Stimulated activated naive CD4-positive, alpha-beta T cell treated with Interleukin-2 at 50 U/mL for 16 hours (primary cell): ENCODE results near the gene ORM2.
A peak's percentile ranks its signal among the peaks of the same experiment; 100 is the strongest.
"Not testable (repeated sequence)": the region's sequence is repeated elsewhere in the genome, so short reads cannot be mapped to it uniquely, and the experiment has no call there.

Experiments used
- DNase-seq: peaks from one replicate; lab custom pipeline; 2025; lab: John Stamatoyannopoulos, UW

Gene ORM2

DNA sequence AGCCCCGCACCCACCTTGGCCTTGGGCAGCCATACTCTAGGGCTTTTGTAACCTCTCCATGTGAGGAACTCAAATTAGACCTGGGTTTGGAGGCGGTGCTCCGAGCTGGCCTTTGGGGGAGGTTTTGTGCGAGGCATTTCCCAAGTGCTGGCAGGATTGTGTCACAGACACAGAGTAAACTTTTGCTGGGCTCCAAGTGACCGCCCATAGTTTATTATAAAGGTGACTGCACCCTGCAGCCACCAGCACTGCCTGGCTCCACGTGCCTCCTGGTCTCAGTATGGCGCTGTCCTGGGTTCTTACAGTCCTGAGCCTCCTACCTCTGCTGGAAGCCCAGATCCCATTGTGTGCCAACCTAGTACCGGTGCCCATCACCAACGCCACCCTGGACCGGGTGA is at the start of gene ORM2:
Gene ORM2, plus strand, starts transcription at position 245 of the 398 bp plus-strand sequence. Its CDS starts 36 bp downstream, at position 281.
- DNase-seq = not testable (repeated sequence)

DNA sequence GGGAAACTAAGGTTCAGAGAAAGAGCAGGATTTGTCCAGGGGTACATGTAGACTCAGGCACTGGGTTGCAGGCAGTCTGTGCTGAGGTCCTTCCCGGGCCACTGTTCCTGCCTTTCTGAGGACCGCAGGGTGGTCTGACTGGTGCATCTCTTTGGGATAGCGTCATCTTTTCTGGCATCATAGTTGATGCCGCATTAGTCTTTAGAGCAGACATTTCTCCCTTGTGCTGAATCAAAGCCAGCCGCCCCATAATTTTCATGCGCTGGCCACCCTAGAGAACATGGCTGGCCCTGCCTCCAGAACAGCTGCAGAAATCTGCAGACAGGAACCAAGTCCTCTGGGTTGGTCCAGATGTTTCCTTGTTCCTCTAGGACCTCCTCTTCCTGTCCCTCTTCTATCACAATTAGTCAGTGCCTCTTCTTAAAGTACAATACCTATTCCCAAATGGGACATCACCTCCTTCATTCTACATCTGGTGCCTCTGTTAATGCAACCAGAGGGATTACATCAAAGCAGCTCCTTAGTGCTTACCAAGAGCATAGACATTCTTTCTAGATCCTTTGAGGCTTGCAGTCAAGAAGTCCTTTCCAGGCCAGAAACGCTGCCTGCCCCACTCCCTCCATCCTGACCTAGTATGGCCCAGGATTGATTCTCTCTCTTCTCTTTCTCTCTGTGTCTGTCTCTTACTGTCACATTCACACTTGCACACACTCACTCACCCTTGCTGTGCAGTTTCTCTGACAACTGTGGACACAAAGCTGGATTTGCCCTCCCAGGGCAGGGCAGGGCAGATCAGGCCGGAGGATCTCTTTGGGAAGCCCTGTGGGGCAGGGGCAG is 48.8 kb upstream of the ORM2 start:
- no peak for DNase-seq

DNA sequence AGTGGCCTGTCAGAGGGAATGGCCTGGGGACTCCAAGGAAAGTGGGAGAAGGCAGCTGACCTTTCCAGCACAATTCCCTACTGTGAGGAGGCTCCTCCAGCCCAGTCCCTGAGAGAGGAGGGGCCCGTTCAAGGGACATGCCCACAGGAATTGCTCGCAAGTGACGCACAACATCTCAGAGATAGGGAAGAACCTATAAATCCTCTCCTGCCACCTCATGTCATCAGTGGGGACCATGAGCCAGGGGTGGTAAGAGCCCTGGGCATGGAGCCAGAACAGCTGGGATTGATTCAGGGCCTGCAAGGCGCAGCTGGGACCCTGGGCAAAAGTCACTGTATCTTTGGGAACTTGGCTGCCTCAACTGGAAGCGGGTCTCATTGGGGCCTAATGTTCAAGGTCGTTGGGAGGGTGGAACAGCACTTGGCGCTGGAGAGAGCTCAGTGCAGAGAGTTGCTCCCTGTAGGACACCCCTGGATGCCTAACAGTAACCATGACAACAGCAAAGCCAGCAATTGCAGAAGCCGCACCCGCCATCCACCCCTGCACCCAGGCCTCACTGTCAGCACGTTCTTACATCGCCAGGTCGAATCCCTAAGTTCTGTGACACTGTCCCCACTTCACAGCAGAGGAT is 48.1 kb upstream of the ORM2 start:
- no peak for DNase-seq

DNA sequence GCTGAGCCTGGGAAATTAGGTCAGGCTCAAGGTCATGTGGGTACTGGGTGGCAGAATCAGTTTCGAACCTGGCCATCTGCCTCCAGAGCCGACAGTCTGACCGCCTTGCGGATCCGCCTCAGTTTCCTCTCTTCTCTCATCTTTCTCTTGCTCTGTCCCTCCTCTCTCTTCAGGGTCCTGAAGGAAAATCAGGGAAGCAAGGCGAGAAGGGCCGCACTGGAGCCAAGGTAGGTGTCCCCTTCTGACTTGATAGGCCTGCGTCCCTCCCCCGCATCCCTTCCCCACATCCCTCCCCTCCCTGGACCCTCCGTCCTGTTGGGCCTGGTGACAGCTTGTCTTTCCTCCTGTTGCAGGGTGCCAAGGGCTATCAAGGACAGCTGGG is 47.6 kb upstream of the ORM2 start:
- no peak for DNase-seq

DNA sequence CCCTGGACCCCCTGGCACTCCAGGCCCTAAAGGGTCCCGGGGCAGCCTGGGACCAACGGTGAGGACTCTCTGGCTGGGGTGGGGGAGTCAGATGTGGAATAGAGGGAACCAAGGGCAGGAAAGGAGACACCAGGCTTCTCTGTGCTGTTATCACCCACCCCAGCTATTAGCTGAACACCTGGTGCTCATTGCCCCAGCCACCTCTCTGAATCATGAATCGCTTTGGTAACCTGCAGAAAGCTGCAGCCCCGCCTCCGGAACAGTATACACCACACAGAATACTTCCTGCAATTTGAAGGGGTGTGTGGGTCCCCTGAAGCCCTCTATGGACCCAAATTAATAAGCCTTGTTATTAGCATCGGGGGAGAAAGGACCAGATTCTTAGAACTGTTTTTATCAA is 47.2 kb upstream of the ORM2 start:
- no peak for DNase-seq

DNA sequence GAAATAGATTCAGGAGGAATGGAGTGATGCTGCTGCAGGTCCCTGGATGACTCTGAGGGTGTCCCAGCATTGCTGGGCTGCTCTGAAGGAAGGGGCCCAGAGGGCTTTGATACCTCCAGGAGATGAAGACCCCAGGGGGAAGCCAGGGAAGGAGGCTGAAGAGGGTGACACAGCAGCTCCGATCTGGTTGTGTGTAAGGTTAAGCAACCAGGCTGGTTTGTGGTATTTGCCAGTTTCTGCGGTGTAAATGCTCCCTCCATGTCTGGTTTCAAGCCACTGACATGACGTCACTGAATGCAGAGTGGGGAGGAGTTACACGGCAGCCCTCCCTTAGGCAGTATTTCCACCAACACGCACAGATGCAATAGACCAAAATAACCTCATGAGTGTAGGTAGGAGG is 46.7 kb upstream of the ORM2 start:
- no peak for DNase-seq

DNA sequence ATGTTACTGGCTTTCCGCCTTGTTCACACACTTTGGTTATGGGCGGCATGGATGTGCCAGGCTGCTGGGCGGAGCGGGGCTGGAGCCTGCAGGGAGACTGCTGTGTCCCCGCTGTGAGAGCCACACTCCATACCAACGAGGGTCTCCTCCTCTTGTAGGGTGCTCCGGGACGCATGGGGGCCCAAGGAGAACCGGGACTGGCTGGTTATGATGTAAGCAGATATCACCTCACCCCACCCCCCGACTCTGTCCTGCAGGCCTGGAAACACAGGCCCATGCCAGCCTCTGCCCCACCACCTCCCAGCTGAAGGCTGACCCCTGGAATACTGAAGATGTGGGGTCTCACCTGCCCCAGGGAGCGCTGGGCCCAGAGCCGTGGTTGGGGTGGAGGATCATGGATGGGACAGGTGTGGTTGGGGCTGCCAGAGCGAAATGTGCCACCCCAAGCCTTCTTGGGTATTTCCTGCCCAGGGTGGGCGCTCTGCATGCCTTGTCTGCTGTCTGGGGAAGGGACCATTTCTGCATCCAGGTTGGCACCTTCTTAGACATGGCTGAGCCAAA is 46.0 kb upstream of the ORM2 start:
- DNase-seq = no peak

DNA sequence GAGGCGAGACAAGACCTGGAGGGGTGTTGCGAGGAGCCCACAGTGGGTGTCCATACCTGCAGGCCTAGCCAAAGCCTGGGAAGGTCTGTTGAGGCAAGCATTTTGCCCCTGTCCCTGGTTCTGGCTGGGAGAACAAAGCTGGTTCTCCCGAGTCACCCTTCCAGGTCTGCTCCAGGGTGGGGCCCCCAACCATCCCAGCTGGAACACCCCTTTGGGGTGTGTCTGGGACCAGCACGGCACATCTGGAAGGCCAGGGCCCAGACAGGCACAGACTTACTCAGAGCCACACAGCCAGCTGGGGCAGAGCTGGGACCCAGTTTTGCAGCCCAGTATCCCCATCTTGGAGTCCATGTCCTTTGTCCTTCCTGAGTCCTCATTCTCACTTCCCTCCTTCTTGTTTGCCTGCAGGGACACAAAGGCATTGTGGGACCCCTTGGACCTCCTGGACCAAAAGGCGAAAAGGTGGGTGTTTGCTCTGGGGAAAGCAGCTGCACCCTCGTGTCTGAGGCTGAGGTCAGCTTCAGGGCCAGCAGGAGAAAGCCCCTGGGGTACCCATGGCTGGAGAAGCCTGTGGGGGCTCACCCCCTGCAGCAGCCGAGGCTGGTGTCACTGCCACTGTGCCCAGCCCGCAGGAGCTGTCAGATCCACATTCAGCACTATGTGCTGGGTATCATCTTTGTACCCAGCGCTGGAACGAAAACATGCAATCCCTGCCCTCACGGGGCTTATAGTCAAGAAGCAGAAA is 45.2 kb upstream of the ORM2 start:
- no peak for DNase-seq

DNA sequence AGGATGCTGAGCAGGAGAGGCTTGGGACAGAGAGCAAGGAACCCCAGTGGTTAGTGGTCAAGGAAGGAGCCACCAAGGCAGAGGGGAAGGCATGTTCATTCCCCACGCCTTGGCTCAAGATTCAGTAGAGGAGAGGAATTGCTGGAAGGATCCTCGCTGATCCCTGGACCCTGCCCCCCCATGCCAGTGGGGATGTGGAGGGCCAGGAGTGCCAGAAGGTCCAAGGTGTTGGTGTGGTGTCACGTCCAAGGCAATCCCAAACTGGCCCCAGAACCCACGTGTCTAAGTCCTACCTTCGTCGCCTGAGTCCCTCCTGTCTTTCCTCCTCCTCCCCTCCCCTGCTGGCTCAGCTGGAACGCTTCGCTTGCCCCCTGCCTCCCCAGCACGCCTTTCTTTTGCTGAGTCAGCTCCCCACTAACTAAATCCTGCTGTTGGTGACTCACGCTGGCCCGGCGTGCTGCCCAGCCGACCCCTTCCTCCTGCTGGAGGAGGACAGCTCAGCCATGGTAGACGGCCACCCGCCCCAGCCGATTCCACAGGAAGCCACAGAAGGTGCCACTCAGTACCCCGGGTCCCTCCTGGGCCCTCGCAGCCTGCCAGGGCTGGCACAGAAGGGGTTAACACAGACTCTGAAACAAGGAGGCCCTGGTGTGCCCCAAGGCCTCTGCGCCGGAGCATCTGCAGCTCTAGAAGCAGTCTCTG is 44.4 kb upstream of the ORM2 start:
- DNase-seq = no peak

DNA sequence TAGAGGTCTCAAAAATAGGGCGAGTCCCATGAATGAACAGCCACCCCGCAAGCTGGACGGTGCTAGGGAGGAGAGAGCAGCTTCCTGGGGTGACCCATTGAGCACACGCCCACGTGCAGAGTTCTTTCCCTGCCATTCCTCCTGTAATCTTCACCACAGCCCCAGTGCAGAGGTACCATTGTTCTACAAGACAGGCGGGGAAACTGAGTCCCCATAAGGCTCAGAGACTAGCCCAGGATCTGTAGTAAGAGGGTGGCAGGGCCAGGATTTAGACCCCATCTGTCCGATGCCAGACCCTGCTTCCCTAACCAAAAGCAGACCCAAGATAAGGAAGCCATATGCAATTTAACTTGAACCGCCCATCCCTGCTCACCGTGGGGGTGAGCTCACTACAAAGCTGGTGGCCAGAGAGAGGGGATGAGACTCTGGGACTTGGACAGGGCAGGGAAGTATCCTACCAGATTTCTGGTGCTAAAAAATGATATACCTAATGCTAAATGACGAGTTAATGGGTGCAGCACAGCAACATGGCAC is 43.5 kb upstream of the ORM2 start:
- DNase-seq = no peak

DNA sequence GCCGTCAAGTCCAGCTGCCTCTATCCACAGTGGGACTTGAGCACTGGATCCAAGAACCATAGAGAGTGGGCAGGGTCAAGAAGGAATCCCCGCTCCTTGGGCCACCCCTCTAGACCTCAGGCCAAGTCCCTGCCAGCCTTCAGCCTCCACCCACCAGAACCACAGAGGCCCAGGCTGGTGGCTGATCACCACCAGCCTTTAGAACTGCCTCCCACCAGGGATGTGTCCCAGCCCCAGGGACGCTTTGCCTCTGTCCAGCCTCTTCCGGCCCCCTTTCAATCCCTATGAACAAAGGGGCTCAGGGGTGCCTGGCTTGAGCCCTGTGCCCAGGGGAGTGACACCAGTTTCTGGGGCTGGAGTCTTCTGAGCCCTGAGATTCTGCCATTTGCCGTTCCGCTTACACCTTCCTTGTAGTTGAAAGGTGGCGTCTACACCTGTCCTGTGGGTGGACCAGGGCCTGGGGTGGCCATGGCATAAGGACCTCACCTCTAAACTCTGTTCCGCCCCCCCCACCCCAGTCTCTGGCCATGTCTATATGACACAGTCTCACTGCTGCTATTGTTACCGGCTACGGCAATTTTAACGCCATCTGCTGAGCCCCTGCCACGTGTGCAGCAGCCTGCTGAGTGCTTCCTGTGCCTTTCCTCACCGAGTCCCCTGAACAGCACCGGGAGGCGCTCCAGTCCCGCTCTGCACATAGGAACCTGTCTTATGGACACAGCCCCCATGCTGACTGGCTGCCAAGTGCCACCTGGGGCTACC is 42.5 kb upstream of the ORM2 start:
- no peak for DNase-seq

DNA sequence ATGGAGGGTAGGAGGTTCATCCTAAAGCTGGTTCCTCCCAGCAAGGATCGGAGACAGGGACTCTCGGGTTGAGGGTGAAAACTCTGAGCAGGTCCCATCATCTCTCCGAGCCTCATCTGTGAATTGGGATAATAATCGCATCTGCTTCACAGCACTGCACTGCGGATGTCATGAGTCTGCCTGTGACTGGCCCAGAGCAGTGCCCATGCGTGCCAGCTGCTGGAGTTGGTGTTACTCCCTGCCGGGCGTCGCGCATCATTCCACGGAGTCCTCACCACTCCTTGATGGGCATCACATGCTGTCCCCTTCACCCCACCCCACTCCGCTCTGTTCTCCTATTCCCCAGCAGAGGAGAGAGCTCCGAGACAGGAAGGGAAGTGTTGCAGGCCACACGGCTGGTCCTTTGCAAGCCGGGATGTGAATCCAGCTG is 41.9 kb upstream of the ORM2 start:
- no peak for DNase-seq

DNA sequence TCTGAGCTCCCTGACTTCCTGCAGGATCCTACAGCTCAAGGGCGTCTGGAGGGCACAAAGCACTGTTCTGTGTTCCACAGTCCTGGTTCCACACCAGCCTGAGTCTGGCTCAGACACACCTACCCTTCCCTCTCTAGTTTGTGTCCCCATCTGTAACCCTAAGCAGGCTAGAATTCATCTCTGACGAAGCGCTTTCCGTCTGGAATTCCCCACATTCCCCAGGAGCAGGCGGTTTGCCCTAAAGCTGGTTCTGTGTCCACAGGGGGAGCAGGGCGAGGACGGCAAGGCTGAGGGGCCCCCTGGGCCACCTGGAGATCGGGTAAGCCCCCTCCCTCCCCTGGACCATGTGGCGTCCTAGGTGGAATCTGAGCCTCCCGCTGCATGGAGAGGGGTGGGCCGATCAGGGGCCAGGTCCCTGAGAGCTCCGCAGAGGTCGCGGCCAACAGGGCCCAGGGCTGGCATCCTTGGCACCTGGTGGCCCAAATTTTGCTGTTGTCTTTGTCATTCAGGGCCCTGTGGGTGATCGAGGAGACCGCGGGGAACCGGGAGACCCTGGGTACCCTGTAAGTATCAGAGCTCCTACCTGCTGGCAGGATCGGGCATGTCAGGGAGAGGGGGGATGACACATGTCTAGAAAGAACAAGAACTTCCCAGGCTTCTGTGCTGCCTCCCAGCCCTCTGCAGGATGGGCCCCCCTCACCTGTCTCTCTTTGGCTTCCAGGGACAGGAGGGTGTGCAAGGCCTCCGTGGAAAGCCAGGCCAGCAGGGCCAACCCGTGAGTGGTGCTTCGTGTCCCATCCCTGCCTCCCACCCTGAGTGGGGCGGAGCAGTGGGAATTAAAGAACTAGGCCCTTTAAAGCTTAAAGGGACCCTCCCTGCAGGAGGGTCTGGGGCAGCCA is 41.2 kb upstream of the ORM2 start:
- DNase-seq = no peak

DNA sequence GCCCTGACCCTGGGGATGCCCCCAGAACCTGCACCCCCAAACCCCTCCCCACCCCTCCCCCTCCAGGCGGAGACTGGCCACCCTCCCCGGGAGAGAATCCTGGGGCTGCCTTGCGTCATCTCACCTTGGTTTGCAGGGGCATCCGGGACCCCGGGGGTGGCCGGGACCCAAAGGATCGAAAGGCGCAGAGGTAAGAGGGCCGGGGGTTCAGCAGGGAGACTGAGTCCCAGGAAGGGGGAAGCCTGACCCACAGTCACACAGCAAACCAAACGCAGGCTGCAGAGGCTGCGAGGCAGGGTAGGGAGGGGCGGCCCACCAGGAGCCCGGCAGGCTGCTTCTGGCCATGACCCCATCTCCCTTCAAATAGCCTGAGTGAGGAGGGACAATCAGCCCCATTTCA is 40.6 kb upstream of the ORM2 start:
- no peak for DNase-seq

DNA sequence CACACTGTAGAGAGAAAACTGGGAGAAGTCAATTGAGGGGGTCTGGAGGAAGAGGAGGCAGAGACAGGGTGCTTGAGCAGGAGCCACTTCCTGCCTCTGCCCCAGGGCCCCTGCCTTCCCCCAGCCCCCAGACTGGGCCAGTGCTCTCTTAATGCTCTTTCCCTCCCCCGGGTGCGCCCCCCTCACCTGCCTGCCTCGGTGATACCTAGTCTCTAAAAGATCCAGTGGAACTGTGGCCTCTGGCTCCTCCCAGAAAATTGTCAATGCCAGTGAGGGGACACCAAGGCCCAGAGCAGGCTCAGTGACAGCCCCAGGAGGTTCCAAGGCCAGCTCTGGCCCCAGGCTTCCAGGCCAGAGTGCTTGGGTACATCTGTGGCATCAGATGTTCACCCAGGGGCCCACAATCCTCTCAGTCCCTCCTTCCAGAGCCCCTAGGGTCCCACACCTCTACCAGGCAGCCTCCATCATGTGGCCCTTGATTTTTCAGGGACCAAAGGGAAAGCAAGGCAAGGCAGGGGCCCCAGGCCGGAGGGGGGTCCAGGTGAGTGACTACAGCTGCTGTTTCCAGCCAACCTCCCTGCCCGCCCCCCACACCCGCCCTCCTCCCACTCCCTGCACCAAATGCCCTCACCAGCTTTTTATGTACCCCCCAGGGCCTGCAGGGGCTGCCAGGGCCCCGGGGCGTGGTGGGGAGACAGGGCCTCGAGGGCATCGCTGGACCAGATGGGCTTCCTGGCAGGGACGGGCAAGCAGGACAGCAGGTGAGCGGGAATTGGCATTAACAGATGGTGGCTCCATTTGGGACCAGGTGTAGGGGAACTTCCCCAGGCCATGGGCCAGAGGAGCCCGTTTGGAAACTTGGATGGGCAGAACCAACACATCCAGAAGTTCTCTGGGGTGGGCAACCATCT is 39.8 kb upstream of the ORM2 start:
- no peak for DNase-seq

DNA sequence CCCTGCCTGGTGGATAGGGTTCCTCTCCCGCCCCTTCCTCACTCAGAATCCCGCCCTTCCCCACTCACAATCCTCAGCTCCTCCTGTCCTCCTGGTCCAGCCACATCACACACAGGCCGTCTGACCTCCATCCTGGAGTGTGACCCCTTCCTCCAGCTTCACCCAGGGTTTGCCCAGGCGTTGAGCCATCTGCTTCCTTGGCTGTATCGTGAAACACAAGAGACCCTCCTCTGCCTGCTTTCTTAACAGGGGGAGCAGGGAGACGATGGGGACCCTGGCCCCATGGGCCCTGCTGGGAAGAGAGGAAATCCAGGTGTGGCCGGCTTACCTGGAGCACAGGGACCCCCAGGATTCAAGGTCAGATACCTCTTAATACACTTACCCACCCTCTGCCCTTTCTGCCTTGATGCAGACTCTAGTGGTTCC is 39.1 kb upstream of the ORM2 start:
- DNase-seq = no peak

DNA sequence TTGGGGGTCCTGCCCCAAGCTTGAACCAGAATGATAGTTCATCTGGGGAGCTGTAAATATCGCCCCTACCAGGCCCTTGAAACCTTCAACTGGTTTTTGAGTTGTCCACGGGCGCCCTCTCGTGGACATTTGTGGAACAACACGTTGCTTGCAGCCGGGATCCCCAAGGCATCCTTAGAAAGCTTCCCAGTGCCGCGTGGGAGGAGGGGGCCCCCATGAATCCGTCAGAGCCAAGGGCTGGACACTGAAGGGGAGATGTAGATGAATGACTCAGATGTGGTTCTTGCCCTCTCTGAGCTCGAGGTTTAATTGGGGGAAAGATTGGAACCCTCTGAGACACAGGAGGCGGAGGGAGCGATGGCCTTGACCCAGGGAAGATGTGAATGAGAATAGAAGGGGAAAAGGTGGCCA is 38.6 kb upstream of the ORM2 start:
- peak; percentile 42 for DNase-seq

DNA sequence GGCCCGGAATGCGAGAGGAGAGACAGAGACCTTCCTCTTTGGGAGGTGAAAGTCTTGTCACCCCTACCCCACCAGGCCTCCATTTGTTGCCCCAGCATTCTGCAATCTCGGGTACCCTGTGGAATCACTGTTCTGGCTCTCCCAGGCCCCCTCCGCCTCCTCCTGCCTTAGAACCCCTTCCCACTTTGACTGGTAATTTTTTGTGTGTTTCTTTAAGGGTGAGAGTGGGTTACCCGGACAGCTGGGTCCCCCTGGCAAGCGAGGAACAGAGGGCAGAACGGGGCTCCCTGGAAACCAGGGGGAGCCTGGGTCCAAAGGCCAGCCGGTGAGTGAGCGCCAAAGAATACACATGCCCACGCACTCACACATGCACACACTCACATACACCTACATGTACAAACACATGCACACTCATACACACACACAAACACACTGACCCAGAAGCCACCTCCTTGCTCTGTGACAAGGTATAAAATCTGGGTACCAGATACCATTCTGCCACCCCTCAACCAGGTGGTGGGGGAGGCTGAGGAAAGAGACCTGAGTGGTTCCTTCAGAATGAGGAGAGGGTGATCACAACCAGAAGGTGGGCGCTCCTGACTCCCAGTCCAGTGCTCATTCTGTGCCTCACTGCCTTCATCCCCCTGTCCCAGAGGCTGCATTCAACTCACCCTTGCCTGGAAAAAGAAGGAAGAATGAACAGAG is 37.6 kb upstream of the ORM2 start:
- DNase-seq = no peak
